Astrocyte of the cerebellum (primary cell): ENCODE measurements around the gene ADGRB3.
"Not testable (repeated sequence)": the region's sequence is repeated elsewhere in the genome, so short reads cannot be mapped to it uniquely, and the experiment has no call there.

ENCODE experiments used
- DNase-seq: peaks from one replicate; pipeline ENCODE4 v3.0.0-alpha.2; 2011; ENCODE audit warnings: low read depth
- H3K4me3 ChIP-seq: 2 replicates; pipeline ENCODE4 v1.5.1; 2011; ENCODE audit warnings: mild to moderate bottlenecking, low read depth, low read length, moderate library complexity
- CTCF ChIP-seq: IDR thresholded peaks from 2 replicates; pipeline ENCODE4 v1.5.1; 2012; ENCODE audit warnings: low read length, low read depth, moderate library complexity, mild to moderate bottlenecking; ENCODE audit errors: missing control alignments
- in situ Hi-C: cut with HindIII; loops from 2 replicates; pipeline ENCODE4 v1.10.0; 2017; ENCODE audit warnings: low sequenced_read_pairs

The ADGRB3 gene

DNA sequence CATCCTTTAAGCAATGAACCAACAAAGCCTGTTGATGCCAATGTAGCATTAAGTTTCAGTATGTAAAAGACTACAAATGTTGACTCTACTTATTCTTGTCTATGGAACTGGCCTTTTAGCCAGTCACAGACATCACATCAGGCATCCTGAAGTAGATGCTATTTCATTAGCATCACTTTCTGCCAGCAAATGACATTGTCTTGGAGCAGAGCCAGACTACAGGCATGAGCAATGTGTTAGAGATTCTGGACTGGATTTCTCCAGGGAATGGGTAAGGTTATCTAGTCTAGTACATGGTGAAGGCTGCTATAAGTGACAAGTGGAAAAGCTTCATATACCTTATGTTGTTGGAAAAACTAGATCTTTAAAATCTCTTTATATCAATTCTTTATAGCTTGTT, 142.9 kb downstream of the ADGRB3 start:
- no peak overlapping the region for H3K4me3 ChIP-seq
- no peak for TF ChIP-seq CTCF
- DNase-seq = peak; percentile 15
- in situ Hi-C loops = no loop called here

GRCh38 chr6:68778356-68779020, 143.4 kb downstream of the ADGRB3 start:
- no peak overlapping the region for H3K4me3 ChIP-seq
- in situ Hi-C loops = no loop called here
- peak; percentile 59 for DNase-seq
- peak; percentile 90 for TF ChIP-seq CTCF

DNA sequence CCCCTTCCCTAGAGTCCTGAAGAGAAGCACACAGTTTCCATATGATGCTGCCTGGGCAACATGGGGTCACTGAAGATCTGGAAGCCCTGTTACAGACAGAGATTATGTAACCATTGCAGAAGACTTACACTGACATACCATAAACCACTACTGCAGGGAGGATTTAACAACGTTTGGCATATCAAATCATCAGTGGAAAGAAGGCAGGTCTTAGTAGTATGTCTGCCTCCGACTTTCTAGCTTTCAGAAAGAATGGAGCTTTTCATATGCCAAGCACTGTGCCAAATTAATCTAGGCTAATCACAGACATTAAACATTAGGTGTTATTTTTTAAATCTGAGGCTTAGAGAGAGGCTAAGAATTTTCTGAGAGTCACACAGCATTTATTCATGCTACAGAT, 144.3 kb downstream of the ADGRB3 start:
- no peak for TF ChIP-seq CTCF
- in situ Hi-C loops = no loop called here
- no peak for DNase-seq
- H3K4me3 ChIP-seq = no peak overlapping the region

- H3K4me3 ChIP-seq, in situ Hi-C loops, DNase-seq: not testable (repeated sequence)
Measured at GRCh38 chr6:68790128-68790527, 155.0 kb downstream of the ADGRB3 start.

- in situ Hi-C loops, H3K4me3 ChIP-seq, DNase-seq: not testable (repeated sequence)
Measured at GRCh38 chr6:68814976-68815375, 179.9 kb downstream of the ADGRB3 start.

DNA sequence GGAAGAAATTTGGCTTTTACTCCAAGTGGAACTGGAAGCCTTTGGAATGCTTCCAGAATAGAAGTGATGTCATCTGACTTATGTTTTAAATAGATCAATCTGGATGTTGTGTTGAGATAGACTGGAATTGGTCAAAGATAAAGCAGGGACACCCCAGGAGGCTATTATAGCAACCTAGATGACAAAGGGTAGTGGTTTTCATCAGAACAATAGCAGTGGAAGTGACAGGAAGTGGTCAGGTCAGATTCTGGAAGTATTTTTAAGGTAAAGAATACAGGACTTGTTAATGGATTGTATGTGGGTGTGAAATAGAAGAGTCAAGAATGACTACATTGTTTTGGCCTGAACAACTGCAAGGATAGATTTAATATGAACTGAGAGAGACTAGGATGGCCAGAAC, 191.4 kb downstream of the ADGRB3 start:
- DNase-seq = no peak
- H3K4me3 ChIP-seq = no peak overlapping the region
- no peak for TF ChIP-seq CTCF
- in situ Hi-C loops = no loop called here

DNA sequence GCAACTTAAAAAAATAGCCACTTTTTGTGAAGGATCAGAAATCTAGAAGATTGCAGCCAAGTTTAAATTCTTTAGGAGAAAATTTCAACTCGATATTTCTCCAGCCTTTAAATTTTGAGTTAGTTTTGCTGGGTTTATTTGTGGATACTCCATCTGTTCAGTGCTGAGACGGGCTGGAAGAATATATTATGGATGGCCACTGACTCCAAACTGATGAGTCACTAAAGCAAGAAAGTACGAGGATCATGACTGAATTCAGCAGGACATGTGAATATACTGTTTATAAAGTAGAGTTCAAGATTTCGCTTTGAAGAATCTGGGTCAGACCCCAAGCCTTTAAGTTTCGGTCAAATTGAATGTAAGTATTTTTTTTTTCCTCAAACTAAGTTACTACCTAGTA, 199.5 kb downstream of the ADGRB3 start:
- DNase-seq = no peak
- in situ Hi-C loops = no loop called here
- TF ChIP-seq CTCF = no peak
- H3K4me3 ChIP-seq = no peak overlapping the region

- H3K4me3 ChIP-seq = no peak overlapping the region
- DNase-seq = no peak
- TF ChIP-seq CTCF = no peak
- in situ Hi-C loops = no loop called here
Measured at GRCh38 chr6:68838571-68838970, 203.5 kb downstream of the ADGRB3 start.
